Cardiac septum (tissue), 1 donor: ENCODE data around the gene TMEM221. TPM values are rescaled to one million over a fixed set of nuclear protein-coding genes. Genes with fewer than 3 reads are reported as not detected.

Source experiments
- DNase-seq: peaks from one replicate; pipeline ENCODE4 v3.0.0-alpha.2; 2020; ENCODE audit warnings: low spot score
- intact Hi-C: fragments of 100-400 bp; cut with DNase I; formaldehyde crosslinking; loops from one replicate; pipeline ENCODE4 v1.14.0; 2022
- total RNA-seq: library from RNA; stranded (reverse); fragmentation: NEBNext Ultra II Directional; extraction: Animal tissue kit (Norgen Biotek cat#: 25700); gene quantifications from one replicate; pipeline ENCODE4 v1.2.1, GENCODE V29; 2021
- donor health status: DM: no; HTN: no; CAD: no.

TMEM221 gene
- total RNA-seq, 1 donor from 2014 or later = not detected

DNA sequence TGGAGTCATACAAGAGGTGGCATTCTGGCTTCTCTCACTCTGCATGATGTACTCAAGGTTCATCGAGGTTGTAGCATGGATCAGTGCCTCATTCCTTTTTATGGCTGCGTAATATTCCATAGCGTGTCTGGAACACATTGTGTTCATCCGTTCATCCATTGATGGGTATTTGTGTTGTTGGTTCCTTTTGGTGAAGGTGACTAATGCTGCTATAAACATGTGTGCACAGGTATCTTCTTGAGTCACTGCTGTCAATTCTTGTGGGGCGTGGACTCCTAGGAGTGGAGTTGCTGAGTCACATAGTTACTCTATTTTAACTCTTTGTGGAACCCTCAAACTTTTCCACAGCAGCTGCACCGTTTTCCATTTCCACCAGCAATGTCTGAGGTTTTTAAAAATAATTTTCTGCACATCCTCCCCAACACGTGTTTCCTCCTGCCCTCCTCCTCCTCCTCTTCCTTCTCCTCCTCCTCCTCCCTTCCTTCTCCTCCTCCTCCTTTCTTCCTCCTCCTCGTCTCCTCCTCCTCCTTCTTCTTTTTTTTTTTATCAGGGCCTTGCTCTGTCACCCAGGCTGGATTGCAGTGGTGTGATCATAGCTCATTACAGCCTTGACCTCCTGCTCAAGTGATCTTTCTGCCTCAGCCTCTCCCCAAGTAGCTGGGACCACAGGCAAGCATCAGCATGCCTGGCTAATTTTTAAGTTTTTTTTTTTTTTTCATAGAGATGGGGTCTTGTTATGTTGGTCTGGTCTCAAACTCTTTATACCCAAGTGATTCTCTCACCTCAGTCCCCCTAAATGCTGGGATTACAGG is 2.0 kb upstream of the TMEM221 start:
- no peak for DNase-seq
- intact Hi-C loops = no loop called here

GRCh38 chr19:17447704-17448130 is 751 bp downstream of the TMEM221 start:
- intact Hi-C loops = no loop called here
- DNase-seq = no peak

- intact Hi-C loops = no loop called here
- no peak for DNase-seq
Measured at GRCh38 chr19:17445526-17446165, 2.8 kb downstream of the TMEM221 start.

DNA sequence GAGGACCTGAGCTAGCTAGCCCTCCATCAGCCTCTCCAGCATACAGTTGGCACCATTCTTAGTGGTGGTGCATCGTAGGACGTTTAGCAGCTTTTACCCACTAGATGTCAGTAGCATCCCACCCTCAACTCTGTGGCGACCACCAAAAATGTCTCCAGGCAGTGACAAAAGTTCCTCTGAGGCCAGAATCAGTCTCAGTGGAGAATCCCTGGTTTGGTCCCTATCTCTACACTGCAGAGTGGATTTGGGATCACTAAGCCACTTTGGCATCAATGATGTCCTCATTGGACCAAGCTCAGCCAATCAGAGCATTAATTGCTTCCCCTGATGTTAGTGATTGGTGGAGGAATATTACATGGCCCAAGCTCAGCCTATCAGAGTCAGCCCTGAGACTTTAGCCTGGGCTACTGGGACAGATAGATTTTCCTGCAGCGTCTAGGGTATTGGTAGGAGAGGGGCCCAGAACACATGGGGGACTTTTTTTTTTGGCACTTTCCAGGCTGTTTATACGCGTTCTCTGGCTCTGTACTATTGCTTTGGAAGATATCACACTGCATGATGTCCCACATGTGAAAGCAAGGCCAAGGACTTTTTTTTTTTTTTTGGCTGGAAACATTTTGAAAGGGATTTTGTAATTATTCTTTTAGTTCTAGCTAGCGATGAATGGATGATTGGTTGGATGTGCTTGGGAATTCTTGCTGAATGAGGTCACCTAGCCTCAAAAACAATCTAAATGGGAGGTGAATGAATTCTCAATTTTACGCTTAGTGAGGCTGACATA is 7.0 kb downstream of the TMEM221 start:
- intact Hi-C loops = no loop called here
- no peak for DNase-seq

DNA sequence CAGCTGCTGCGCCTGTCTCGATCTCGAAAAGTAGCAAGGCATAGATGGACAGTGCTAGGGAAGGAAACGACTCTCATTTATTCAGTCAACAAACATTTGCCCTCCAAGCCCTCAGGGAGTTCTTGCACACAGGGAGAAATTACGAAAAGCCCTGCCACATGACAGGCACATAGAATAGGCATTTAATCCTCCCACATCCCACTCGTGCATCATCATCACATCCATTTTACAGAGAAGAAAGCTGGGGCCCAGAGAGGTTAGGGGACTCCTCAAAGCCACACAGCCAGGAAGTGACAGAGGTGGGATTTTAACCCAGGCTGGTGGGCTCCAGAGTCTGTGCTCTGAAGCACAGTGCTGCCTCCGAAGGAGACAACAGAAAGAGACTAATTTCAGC is 11.6 kb downstream of the TMEM221 start:
- DNase-seq = no peak
- intact Hi-C loops = no loop called here

DNA sequence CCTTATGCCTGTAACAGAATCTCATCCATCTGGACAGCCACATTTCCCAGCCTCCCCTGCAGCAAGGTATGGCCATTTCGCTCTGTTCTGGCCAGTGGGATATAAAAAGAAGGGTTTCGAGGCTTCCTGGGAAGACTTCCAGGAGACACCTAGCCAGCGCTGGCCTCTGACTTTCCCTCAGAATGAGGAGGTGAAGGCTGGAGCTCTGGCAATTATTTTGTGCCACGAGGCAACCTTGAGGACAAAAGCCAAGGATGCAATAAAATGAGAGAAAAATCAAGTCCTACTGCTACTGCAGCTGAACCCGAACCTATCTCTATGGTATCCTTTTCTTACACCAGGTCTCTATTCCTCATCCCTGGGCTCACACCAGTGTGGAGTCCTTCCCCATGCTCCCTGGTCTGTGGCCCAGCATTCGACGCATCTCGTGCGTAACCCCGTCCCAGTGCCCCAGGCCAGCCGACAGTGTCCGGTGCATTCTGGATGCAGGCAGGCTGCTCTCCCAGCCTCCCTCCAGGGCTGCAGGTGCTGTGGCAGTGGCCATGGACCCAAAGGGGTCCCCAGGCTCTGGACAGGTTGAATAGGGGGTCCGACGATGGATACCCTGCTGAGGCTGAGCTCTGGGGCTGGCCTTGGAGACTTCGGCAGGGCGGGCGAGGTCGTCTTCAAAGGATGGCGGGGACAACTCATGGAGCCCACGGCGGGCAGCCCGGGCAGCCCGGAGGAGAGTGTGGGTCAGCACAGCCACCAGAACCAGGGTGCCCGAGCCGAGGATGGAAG is 12.2 kb downstream of the TMEM221 start:
- intact Hi-C loops = no loop called here
- no peak for DNase-seq

DNA sequence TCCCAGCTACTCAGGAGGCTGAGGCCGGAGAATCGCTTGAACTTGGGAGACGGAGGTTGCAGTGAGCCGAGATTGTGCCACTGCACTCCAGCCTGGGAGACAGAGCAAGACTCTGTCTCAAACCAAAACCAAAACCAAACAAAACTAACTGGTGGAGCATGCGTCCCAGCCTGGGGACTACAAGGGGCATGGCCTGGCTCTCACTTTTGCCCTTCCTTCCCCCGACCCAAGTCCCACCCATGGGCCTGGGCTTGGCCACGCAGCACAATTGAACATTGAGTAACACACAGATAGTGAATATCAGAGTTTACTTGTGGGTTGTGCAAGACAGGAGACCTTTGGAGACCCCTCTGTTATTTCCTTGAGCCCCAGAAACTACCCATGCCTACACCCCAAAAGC is 13.2 kb downstream of the TMEM221 start:
- intact Hi-C loops = no loop called here
- no peak for DNase-seq

DNA sequence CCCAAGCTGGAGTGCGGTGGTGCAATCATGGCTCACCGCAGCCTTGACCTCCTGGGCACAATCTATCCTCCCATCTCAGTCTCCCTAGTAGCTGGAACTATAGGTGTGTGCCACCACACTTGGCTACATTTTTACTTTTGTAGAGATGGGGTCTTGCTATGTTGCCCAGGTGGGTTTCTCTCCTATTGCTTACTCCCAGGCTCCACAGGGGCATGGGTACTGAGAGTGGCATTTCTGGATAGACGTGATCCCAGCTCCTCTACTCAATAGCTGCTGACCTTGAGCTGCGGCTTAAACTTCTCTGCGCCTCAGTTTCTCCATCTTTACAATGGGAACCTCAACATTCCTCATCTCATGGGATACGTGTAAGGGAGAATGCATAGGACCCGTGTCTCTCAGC is 17.1 kb downstream of the TMEM221 start:
- no peak for DNase-seq
- intact Hi-C loops = no loop called here

- intact Hi-C loops = no loop called here
- no peak for DNase-seq
Measured at GRCh38 chr19:17429641-17430113, 18.8 kb downstream of the TMEM221 start.

- intact Hi-C loops = no loop called here
Measured at GRCh38 chr19:17424743-17425365, 23.6 kb downstream of the TMEM221 start.

GRCh38 chr19:17423429-17424208 is 24.8 kb downstream of the TMEM221 start:
- intact Hi-C loops = no loop called here
- no peak for DNase-seq

More at GRCh38 chr19:17424743-17425365, 23.6 kb downstream of the TMEM221 start:
- DNase-seq = no peak

- DNase-seq = no peak
- intact Hi-C loops = no loop called here
Measured at GRCh38 chr19:17421942-17422341, 26.5 kb downstream of the TMEM221 start.

GRCh38 chr19:17420475-17420924 is 28.0 kb downstream of the TMEM221 start:
- intact Hi-C loops = no loop called here
- no peak for DNase-seq

DNA sequence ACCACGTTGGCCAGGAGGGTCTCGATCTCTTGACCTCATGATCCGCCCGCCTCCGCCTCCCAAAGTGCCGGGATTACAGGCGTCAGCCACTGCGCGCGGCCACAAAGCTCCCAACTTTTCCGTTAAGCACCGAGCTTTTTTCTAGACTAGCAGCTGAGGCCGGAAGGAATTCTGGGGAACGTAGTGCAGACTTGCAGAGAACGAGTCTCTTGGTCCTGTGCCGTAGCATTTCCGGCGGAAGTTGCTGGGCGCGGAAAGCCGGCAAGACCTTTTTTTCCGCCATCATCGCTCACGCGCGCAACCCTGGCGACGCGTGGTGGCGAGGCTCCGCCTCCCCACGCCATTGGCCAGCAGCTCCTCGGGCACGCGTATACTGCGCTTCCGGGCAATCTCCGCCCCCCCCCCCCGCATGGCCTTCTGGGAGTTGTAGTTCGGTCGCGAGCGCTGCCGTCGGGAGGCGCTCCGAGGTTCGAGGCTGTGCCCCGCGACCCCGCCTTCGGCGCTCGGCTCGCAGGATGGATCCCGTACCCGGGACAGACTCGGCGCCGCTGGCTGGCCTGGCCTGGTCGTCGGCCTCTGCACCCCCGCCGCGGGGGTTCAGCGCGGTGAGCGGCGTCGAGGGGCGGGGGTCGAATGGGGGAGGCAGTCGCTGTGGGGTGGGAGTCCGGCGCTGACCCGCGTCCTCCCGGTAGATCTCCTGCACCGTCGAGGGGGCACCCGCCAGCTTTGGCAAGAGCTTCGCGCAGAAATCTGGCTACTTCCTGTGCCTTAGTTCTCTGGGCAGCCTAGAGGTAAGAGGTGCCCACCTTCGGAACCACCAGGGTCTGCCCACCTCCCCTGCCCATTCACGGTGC is 28.6 kb downstream of the TMEM221 start, which contains the start of gene MVB12A:
Gene MVB12A (plus strand): TSS at position 427 of the 854 bp plus-strand sequence. CDS start 89 bp downstream, at position 516.
- intact Hi-C loops = no loop called here
- peak; percentile 99 for DNase-seq

DNA sequence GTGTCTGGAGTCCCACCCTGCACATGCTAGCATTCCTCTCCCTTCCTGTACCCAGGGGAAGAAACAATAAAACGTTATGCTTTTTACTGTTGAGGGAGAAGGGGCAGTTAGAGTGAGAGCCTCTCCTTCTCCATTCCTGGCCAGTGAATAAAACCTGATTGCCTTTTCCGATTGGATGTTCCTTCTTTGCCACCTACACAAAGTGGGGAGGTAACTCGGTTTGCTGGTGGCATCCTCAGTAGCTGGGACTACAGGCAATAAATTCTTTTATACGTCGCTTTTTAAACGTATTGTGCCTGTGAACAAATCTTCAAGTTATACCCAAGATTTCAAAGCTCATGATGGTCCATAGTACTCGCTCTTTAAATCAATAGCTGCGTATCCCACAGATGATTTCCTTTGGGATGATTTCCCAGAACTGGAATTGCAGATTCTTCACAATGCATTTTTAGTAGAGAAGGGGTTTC is 29.3 kb downstream of the TMEM221 start:
- DNase-seq = no peak
- intact Hi-C loops = no loop called here

DNA sequence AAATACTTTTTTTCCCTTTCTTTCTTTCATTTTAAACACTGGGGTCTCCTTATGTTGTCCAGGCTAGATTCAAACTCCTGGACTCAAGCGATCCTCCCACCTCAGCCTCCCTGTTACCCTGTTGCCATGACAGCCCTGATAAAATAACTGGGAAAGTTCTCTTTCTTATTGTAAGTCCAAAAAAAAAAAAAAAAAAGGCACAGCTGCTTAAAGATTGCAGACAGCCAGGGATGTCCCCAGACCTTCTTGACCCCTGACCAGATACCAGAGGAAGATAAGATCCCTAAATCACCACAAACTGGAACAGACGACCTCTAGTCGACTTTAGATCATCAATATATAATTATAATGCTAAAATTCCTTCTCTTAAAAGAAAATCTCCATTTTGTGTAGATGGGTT is 29.8 kb downstream of the TMEM221 start:
- intact Hi-C loops = no loop called here

DNA sequence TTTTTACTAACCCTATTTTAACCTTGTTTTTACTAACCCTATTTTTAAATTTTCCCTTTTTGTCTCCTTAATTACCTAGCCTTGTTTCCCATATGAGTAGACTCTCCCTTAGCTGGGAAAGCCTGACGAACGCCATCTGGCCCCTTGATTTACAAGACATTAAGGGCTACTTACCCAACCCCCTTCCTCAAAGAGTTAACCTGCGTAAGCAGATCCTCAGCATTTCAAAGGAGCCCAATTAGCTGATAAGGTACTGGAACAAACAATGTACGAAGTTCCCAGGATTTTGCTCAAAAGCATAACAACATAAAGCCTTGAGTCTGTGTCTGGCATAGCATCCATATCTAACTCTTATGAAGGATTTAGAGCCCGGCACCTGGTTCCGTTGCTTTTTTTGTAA is 33.3 kb downstream of the TMEM221 start:
- no peak for DNase-seq
- intact Hi-C loops = no loop called here

More for the DNA sequence above, 29.8 kb downstream of the TMEM221 start:
- no peak for DNase-seq
